GM19467 (cell line): Measurements from ENCODE around the gene MOV10L1.

Experiments used
- ATAC-seq: cut with Tn5 transposase; IDR thresholded peaks from one replicate; pipeline ENCODE4 v1.9.1; 2021; ENCODE audit warnings: mild to moderate bottlenecking, moderate library complexity; ENCODE audit not compliant: unreplicated experiment

Gene MOV10L1

DNA sequence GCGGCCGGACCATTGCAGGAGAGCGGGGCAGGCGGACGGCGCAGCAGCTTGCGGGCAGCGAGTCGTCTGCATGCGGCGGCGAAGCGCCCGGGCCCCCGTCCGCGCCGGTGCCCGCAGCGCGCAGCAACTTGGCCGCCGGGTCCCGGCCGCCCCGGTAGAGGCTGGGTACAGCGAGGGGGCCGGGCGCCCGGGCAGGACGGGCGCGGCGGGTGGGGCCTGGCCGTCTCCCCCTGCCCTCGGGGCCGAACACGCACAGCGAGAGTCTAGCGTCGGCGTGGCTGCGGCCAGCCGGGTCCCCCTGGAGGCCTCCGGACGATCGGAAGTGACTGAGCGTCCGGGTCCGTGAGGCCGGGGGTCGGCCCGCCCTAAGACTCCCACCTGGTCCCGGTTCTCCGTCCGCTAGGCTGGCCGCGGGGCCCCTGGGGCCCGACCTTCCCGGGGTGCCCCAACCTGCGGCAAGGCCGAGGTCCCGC lies 95.1 kb downstream of the MOV10L1 start:
- ATAC-seq, result no peak

GRCh38 chr22:50185375-50186087 lies 95.7 kb downstream of the MOV10L1 start, which contains the start of gene TRABD:
TRABD (plus strand) TSS chr22:50185913; CDS start chr22:50193061, 7,148 bp downstream.
- no peak for ATAC-seq

- no peak for ATAC-seq
Measured at GRCh38 chr22:50186181-50186714, 96.4 kb downstream of the MOV10L1 start.

- no peak for ATAC-seq
Measured at GRCh38 chr22:50186761-50187523, 97.1 kb downstream of the MOV10L1 start.

DNA sequence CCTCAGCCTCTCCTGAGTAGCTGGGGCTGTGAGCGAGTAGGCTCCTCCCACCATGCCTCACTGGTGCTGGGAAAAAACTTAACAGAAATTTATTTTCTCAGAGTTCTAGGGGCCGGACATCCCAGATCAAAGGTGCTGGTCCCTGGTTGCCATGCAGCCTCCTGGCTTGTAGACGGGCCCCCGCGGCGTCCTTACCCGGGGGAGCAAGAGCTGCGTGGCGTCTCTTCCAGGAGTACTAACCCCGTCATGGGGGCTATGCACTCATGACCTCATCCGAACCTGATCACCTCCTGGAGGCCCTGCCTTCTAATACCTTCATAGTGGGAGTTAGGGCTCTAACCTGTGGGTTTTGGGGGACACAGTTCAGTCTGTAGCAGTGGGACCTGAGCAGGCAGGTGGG lies 98.5 kb downstream of the MOV10L1 start:
- no peak for ATAC-seq

DNA sequence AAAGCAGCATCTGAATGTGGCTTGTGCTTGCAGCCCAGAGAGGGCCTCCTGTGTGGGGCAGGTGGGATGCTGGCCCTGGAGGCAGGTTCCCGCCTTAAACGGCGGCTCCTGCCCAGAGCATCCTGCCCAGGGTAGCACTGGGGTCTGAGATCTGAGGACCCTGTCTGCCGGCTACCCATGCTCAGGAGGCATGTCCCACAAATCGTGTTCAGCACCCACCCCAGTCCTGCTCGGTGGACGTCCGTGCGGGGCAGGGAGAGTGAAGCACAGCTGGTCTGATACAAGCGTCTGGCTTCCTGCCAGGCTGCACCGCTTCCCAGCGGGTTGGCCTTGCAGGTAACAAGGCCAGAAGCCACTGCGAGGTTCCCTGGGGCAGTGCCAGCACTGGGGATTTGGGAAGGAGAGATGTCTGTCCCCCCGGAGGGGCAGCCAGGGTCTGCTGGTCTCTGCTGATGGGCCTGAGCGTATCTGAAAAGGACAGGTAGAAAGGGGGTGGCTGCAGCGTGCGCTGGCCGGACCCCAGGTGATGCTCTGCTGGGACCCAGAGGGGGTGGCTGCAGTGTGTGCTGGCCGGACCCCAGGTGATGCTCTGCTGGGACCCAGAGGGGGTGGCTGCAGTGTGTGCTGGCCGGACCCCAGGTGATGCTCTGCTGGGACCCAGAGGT lies 99.5 kb downstream of the MOV10L1 start:
- no peak for ATAC-seq

GRCh38 chr22:50189849-50190181 lies 100.0 kb downstream of the MOV10L1 start:
- no peak for ATAC-seq

- ATAC-seq, result peak; percentile 41
Measured at GRCh38 chr22:50190182-50190940, 100.6 kb downstream of the MOV10L1 start.

DNA sequence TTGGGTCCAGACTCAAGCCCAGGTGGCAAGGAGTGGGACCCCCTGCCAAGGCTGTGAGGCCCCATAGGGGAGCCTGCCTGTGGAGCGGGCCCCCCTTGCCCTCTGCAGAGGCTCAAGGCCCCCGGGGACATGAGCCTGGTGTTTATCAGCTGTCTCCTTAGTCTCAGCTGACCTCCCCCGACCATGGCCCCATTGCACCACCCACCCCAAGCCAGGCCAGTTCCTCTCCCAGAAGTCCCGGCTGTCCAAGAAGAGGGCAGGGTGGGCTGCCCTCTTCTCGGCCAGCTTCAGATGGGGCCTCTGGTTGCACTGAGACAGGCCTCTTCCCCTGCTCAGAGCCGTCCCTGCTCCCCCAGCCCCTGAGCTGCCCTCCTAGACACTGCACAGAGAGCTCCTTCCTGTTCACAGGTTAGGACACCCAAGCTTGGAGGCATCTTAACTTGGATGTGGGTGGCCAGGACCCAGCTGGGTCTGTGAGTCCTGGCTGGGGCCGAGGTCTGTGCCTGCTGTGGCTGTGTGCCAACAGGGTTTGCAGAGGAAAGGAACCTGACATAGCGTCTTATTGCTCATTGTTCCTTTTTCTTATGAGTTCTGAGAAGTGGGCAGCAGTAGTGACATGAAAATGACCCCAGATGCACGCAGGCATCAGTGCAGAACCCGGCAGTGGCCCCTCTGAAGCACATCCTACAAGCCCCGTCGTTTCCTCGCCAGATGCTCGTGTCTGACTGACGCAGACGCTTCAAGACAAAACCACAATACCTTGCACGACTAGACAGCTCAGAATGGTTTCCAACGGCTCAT lies 101.3 kb downstream of the MOV10L1 start:
- peak; percentile 16 for ATAC-seq

DNA sequence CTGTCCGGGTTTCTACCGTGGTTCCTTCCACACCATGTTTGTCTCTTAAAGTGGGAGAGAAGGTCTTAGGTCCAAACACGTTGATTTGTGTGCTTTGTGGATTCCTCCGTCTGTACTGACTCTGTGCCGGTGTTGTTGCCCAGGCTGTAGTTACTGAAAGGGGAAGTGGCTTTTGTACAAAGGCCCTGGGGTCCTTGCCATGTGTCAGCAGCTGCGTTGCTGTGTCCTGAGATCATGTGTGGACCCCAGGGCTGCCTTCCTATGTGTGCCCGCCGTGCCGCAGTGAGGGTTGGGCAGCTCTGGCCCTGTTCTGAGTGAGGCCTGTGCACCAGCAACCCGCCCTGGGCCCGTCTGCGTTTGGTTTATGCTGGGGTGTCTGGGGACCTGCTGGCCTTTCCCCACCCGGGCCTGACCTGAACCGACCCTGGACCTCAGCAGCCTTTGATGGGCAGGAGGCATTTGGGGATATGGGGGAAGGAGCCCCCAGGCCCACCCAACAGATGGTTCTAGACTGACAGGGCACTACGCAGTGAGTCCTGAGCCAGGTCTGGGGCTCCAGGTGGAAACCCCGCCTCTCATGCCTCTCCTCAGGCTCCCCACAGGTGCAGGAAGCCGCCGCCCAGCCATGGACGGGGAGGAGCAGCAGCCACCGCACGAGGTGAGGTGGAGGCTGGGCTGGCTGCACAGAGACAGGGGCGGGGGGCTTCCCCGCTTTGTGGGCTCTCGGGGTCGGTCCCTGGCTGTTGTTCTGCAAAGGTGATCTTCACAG lies 102.8 kb downstream of the MOV10L1 start:
- ATAC-seq, result no peak

DNA sequence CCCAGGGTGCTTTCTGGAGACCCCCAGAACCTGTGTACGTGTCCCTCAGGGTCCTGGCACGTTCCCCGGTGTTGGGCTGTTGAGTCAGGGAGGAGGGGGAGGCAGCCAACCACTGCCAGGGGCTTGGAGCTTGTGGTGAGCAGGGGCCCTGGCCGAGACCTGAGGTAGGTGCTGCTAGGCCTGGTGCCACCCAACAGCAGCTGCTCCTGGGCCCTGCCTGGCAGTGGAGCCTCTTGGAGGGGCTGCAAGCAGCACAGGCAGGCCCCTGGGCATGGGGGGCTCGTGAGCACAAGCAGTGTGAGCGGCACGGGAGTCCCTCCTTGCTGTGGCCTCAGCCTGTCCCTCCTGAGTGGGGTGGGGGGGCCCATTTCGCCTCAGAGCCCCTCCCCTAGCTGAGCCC lies 103.8 kb downstream of the MOV10L1 start:
- no peak for ATAC-seq

DNA sequence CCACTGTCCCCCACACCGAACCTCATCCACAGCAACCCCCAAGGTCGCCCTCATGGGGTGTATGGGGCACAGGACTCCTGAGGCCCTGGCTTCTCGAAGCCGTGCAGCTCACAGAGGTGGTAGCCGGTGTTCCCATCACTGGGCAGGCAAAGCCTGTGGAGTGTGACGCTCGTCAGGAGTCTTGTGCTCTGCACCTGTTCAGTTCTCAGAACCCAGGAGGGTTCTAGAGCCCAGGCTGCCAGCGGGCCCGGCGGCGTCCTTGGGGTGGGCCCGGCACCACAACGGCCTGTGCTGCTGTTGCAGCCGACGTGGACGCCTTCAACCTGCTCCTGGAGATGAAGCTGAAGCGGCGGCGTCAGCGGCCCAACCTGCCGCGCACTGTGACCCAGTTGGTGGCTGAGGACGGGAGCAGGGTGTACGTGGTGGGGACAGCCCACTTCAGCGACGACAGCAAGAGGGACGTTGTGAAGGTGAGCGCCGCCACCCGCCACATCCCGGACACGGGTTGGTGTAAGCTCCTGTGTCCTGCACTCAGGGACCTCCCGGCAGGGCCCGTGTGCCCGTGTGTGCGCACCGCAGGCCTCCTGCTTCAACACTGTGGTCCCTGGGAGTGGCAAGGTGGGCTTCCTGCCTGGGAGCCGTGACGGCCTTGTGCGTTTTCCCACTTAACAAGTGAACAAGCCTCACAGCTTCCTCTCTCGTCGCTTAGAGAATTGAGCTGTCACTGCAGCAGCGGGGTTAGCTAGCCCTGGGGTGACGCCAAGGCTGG lies 104.4 kb downstream of the MOV10L1 start:
- no peak for ATAC-seq

GRCh38 chr22:50196256-50196655 lies 106.5 kb downstream of the MOV10L1 start:
- no peak for ATAC-seq

DNA sequence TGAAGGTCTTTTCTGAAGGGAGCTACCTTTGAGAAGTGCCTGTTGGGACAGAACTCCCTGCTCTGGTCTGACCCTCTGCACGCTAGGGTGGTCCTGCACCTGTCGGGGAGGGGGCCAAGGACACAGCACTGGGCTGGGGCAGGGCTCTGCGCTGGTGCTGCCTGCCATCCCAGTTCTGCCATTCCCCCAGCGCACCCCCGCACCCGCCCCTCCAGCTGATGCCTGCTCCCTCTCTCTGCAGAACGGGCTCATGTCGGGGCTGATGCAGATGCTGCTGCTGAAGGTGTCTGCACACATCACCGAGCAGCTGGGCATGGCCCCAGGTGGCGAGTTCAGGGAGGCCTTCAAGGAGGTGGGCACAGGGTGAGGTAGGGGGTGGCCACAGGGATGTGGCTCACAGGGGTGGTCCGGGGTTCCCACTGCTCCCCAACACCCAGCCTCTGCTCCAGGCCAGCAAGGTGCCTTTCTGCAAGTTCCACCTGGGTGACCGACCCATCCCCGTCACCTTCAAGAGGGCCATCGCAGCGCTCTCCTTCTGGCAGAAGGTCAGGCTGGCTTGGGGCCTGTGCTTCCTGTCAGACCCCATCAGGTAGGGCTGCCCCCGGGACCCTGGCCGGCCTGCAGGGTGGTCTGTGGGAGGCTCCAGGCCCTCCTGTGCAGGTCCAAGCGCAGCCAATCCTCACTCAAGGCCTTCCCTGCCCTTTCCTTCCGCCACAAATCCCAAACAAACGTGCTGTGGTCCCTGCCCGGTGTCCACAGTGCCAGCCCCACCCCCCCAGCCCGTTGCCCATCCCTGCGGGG lies 107.4 kb downstream of the MOV10L1 start:
- ATAC-seq, result no peak

DNA sequence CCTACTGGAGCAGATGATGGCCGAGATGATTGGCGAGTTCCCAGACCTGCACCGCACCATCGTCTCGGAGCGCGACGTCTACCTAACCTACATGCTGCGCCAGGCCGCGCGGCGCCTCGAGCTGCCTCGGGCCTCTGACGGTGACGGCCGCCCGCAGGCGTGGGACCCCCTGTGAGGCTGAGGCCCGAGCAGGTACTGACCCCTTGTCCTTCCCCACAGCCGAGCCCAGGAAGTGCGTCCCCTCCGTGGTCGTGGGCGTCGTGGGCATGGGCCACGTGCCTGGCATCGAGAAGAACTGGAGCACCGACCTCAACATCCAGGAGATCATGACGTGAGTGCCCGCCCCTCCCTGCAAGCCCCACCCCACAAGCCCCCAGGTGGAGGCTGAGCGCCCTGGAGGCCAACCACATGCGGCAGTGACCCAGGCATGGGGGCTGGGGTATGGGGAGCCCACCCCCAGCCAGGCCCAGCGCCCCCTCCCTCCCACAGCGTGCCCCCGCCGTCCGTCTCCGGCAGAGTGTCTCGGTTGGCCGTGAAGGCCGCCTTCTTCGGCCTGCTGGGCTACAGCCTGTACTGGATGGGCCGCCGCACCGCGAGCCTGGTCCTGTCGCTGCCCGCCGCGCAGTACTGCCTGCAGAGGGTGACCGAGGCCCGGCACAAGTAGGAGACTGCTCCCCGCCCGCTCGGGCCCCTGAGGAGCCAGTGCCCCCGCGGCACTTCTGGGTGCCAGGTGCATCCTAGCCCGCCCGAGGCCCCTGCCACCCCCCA lies 108.2 kb downstream of the MOV10L1 start:
- ATAC-seq, result no peak

- ATAC-seq, result no peak
Measured at GRCh38 chr22:50198624-50199017, 108.8 kb downstream of the MOV10L1 start.

GRCh38 chr22:50199251-50199721 lies 109.5 kb downstream of the MOV10L1 start:
- ATAC-seq, result no peak
